ENCODE measurements around the gene MAPK1IP1L. TPM values are rescaled to one million over a fixed set of nuclear protein-coding genes. Genes with fewer than 3 reads are reported as not detected.

MAPK1IP1L gene
- total and polyA plus RNA-seq, 2 of the 13 experiments (the other 11 are each of a cell fraction or from before 2014, with no cell fraction given): 27.8 to 68.4 TPM

- TF ChIP-seq SP1 (IDR thresholded peaks at IDR 0.05) (no peak), SP1 (CRISPR knock-in tag; IDR thresholded peaks at IDR 0.05) (no peak), ZBTB1 (CRISPR knock-in tag; IDR thresholded peaks at IDR 0.05; ENCODE audit: borderline replicate concordance) (no peak), TBP (CRISPR knock-in tag; IDR thresholded peaks at IDR 0.05) (no peak), JUNB (CRISPR knock-in tag; IDR thresholded peaks at IDR 0.05; ENCODE audit: borderline replicate concordance) (no peak), MAF1 (CRISPR knock-in tag; IDR thresholded peaks at IDR 0.05; ENCODE audit: borderline replicate concordance) (no peak), PITX1 (CRISPR knock-in tag; IDR thresholded peaks at IDR 0.05) (peak; percentile 36), ZNF160 (CRISPR knock-in tag; IDR thresholded peaks at IDR 0.05) (no peak), ZNF556 (CRISPR knock-in tag; IDR thresholded peaks at IDR 0.05; ENCODE audit: borderline replicate concordance) (no peak), THAP8 (CRISPR knock-in tag; IDR thresholded peaks at IDR 0.05; ENCODE audit: borderline replicate concordance) (no peak), SP4 (CRISPR knock-in tag; IDR thresholded peaks at IDR 0.05) (peak; percentile 54; the same call in 1 of the 2 replicates), UBTF (CRISPR knock-in tag; IDR thresholded peaks at IDR 0.05) (no peak), SP5 (CRISPR knock-in tag; IDR thresholded peaks at IDR 0.05; ENCODE audit: borderline replicate concordance, low read depth) (no peak; the same call in 1 of the 2 replicates), NKX3-1 (CRISPR knock-in tag; IDR thresholded peaks at IDR 0.05) (no peak), ZNF33A (CRISPR knock-in tag; IDR thresholded peaks at IDR 0.05; ENCODE audit: borderline replicate concordance) (no peak), DPF2 (CRISPR knock-in tag; IDR thresholded peaks at IDR 0.05; ENCODE audit: borderline replicate concordance, low read depth) (peak; percentile 41; the same call in 1 of the 2 replicates), BORCS8-MEF2B (CRISPR knock-in tag; IDR thresholded peaks at IDR 0.05) (no peak), IRF2 (CRISPR knock-in tag; IDR thresholded peaks at IDR 0.05) (no peak), RFXAP (CRISPR knock-in tag; IDR thresholded peaks at IDR 0.05; ENCODE audit: borderline replicate concordance) (peak; percentile 34; the same call in 1 of the 2 replicates), ZNF292 (CRISPR knock-in tag; IDR thresholded peaks at IDR 0.05; ENCODE audit: borderline replicate concordance, low read depth) (peak; percentile 59; the same call in 1 of the 2 replicates)
- TF ChIP-seq, protein P1, sequence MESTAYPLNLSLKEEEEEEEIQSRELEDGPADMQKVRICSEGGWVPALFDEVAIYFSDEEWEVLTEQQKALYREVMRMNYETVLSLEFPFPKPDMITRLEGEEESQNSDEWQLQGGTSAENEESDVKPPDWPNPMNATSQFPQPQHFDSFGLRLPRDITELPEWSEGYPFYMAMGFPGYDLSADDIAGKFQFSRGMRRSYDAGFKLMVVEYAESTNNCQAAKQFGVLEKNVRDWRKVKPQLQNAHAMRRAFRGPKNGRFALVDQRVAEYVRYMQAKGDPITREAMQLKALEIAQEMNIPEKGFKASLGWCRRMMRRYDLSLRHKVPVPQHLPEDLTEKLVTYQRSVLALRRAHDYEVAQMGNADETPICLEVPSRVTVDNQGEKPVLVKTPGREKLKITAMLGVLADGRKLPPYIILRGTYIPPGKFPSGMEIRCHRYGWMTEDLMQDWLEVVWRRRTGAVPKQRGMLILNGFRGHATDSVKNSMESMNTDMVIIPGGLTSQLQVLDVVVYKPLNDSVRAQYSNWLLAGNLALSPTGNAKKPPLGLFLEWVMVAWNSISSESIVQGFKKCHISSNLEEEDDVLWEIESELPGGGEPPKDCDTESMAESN (CRISPR knock-in tag; conservative IDR thresholded peaks at IDR 0.05): no peak
- TF ChIP-seq, protein P2, sequence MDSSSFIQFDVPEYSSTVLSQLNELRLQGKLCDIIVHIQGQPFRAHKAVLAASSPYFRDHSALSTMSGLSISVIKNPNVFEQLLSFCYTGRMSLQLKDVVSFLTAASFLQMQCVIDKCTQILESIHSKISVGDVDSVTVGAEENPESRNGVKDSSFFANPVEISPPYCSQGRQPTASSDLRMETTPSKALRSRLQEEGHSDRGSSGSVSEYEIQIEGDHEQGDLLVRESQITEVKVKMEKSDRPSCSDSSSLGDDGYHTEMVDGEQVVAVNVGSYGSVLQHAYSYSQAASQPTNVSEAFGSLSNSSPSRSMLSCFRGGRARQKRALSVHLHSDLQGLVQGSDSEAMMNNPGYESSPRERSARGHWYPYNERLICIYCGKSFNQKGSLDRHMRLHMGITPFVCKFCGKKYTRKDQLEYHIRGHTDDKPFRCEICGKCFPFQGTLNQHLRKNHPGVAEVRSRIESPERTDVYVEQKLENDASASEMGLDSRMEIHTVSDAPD (CRISPR knock-in tag; IDR thresholded peaks at IDR 0.05): no peak
- TF ChIP-seq, protein P3, sequence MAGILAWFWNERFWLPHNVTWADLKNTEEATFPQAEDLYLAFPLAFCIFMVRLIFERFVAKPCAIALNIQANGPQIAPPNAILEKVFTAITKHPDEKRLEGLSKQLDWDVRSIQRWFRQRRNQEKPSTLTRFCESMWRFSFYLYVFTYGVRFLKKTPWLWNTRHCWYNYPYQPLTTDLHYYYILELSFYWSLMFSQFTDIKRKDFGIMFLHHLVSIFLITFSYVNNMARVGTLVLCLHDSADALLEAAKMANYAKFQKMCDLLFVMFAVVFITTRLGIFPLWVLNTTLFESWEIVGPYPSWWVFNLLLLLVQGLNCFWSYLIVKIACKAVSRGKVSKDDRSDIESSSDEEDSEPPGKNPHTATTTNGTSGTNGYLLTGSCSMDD (CRISPR knock-in tag; IDR thresholded peaks at IDR 0.05): no peak
Measured at GRCh38 chr14:55116246-55117030, 65.0 kb downstream of the MAPK1IP1L start (continued).

All from HepG2 (cell line).